ENCODE data around the gene MOB3B. TPM values are rescaled to one million over a fixed set of nuclear protein-coding genes. Genes with fewer than 3 reads are reported as not detected.
A peak's percentile ranks its signal among the peaks of the same experiment; 100 is the strongest.

Gene MOB3B
- total and polyA plus RNA-seq, 2 of the 13 experiments (the other 11 are each of a cell fraction or from before 2014, with no cell fraction given) = 0.03 to 0.09 TPM

DNA sequence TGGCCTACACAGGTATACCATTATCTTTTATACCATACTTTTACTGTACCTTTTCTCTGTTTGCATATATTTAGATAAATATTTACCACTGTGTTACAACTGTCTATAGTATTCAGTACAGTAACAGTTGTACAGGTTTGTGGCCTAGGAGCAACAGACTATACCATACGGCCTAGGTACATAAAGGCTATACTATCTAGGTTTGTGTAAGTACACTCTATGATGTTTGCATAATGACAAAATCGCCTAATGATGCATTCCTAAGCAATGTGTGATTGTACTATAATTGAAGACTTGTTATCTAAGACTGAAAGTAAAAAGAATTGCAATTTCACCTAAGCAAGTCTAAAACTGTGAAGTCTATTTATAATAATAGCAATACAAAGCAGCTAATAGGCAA lies 39.8 kb upstream of the MOB3B start (continued):
- TF ChIP-seq BRF2 (CRISPR knock-in tag; IDR thresholded peaks at IDR 0.05) (no peak), NFIC (IDR thresholded peaks at IDR 0.05; ENCODE audit: low read length) (no peak), BCL6 (CRISPR knock-in tag; IDR thresholded peaks at IDR 0.05) (peak; percentile 66), TCF7 (IDR thresholded peaks at IDR 0.05; ENCODE audit: low read depth) (peak; percentile 38; the same call in 1 of the 2 replicates), CEBPG (CRISPR knock-in tag; IDR thresholded peaks at IDR 0.05) (0 out of 2 replicates have a peak, but pooled peaks have one; percentile 19), SOX13 (IDR thresholded peaks at IDR 0.05) (no peak), SOX13 (CRISPR knock-in tag; conservative IDR thresholded peaks at IDR 0.05 in 1 of 2, IDR thresholded peaks at IDR 0.05 in 1 of 2) (peak in 1 of 2 experiments; percentile 48; a peak in 1 of 4 replicates), GATAD2A (CRISPR knock-in tag; IDR thresholded peaks at IDR 0.05) (0 out of 2 replicates have a peak, but pooled peaks have one; percentile 18), ZBTB8A (CRISPR knock-in tag; IDR thresholded peaks at IDR 0.05; ENCODE audit: borderline replicate concordance, low read depth) (no peak), FOSL2 (CRISPR knock-in tag; IDR thresholded peaks at IDR 0.05) (peak; percentile 52; the same call in 1 of the 2 replicates), ZNF549 (CRISPR knock-in tag; IDR thresholded peaks at IDR 0.05) (no peak), SAP130 (CRISPR knock-in tag; IDR thresholded peaks at IDR 0.05; ENCODE audit: low read depth) (peak; percentile 37), RARA (CRISPR knock-in tag; IDR thresholded peaks at IDR 0.05) (peak; percentile 32), ZBTB42 (CRISPR knock-in tag; IDR thresholded peaks at IDR 0.05) (no peak), ZNF10 (CRISPR knock-in tag; IDR thresholded peaks at IDR 0.05; ENCODE audit: borderline replicate concordance, low read depth) (no peak), HNRNPL (IDR thresholded peaks at IDR 0.05; ENCODE audit: low read depth, low read length) (no peak), TMF1 (CRISPR knock-in tag; IDR thresholded peaks at IDR 0.05; ENCODE audit: low read depth) (no peak), ZNF460 (CRISPR knock-in tag; IDR thresholded peaks at IDR 0.05; ENCODE audit: borderline replicate concordance) (no peak), ZBTB26 (CRISPR knock-in tag; IDR thresholded peaks at IDR 0.05; ENCODE audit: borderline replicate concordance) (no peak), ZNF746 (CRISPR knock-in tag; IDR thresholded peaks at IDR 0.05) (no peak), SOX5 (CRISPR knock-in tag; IDR thresholded peaks at IDR 0.05; ENCODE audit: borderline replicate concordance) (peak; percentile 35; the same call in 1 of the 2 replicates)
- TF ChIP-seq, protein P1, sequence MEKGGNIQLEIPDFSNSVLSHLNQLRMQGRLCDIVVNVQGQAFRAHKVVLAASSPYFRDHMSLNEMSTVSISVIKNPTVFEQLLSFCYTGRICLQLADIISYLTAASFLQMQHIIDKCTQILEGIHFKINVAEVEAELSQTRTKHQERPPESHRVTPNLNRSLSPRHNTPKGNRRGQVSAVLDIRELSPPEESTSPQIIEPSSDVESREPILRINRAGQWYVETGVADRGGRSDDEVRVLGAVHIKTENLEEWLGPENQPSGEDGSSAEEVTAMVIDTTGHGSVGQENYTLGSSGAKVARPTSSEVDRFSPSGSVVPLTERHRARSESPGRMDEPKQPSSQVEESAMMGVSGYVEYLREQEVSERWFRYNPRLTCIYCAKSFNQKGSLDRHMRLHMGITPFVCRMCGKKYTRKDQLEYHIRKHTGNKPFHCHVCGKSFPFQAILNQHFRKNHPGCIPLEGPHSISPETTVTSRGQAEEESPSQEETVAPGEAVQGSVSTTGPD (CRISPR knock-in tag; IDR thresholded peaks at IDR 0.05) = no peak
- TF ChIP-seq, protein P2, sequence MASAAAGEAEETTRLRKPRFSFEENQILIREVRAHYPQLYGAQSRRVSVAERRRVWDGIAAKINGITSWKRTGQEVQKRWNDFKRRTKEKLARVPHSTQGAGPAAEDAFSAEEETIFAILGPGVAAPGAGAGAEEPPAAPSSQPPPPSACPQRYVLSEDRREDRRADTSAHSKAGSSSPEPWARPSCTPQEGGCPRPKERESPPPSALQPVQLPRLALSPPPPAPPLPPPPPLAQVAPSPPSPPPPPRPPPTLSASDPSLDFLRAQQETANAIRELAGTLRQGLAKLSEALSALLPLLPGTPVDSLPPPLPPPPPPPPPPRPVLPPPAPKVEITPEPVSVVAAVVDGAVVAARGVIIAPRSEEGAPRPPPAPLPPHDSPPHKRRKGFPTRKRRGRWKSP (CRISPR knock-in tag; IDR thresholded peaks at IDR 0.05) = no peak
- TF ChIP-seq, protein P3, sequence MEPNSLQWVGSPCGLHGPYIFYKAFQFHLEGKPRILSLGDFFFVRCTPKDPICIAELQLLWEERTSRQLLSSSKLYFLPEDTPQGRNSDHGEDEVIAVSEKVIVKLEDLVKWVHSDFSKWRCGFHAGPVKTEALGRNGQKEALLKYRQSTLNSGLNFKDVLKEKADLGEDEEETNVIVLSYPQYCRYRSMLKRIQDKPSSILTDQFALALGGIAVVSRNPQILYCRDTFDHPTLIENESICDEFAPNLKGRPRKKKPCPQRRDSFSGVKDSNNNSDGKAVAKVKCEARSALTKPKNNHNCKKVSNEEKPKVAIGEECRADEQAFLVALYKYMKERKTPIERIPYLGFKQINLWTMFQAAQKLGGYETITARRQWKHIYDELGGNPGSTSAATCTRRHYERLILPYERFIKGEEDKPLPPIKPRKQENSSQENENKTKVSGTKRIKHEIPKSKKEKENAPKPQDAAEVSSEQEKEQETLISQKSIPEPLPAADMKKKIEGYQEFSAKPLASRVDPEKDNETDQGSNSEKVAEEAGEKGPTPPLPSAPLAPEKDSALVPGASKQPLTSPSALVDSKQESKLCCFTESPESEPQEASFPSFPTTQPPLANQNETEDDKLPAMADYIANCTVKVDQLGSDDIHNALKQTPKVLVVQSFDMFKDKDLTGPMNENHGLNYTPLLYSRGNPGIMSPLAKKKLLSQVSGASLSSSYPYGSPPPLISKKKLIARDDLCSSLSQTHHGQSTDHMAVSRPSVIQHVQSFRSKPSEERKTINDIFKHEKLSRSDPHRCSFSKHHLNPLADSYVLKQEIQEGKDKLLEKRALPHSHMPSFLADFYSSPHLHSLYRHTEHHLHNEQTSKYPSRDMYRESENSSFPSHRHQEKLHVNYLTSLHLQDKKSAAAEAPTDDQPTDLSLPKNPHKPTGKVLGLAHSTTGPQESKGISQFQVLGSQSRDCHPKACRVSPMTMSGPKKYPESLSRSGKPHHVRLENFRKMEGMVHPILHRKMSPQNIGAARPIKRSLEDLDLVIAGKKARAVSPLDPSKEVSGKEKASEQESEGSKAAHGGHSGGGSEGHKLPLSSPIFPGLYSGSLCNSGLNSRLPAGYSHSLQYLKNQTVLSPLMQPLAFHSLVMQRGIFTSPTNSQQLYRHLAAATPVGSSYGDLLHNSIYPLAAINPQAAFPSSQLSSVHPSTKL (CRISPR knock-in tag; IDR thresholded peaks at IDR 0.05) = peak; percentile 65; the same call in 1 of the 2 replicates

Data from HepG2 (cell line).